GM20431 (cell line): ENCODE measurements around the gene CILP.
"Not testable (repeated sequence)": the region's sequence is repeated elsewhere in the genome, so short reads cannot be mapped to it uniquely, and the experiment has no call there.

ENCODE experiments used
- in situ Hi-C: fragments of 300-500 bp; cut with MseI, MboI; formaldehyde crosslinking; loops from one replicate; pipeline ENCODE4 v1.15.0; 2020; ENCODE audit warnings: low sequenced_read_pairs; ENCODE audit not compliant: unreplicated experiment

CILP gene

GRCh38 chr15:65210770-65211481 is at the start of gene CILP:
CILP (minus strand) TSS chr15:65211473; CDS start chr15:65209755, 1,718 bp downstream.
- in situ Hi-C loops = no loop called here

- in situ Hi-C loops = no loop called here
Measured at GRCh38 chr15:65260968-65261367, 49.7 kb upstream of the CILP start.

- in situ Hi-C loops = no loop called here
Measured at GRCh38 chr15:65259367-65259797, 48.1 kb upstream of the CILP start.

GRCh38 chr15:65258375-65259262 is 47.3 kb upstream of the CILP start:
- in situ Hi-C loops = no loop called here

GRCh38 chr15:65255486-65256140 is 44.3 kb upstream of the CILP start:
- in situ Hi-C loops = no loop called here

- in situ Hi-C loops = no loop called here
Measured at GRCh38 chr15:65254758-65255157, 43.5 kb upstream of the CILP start.

GRCh38 chr15:65254356-65254755 is 43.1 kb upstream of the CILP start:
- in situ Hi-C loops = no loop called here

- in situ Hi-C loops = no loop called here
Measured at GRCh38 chr15:65249641-65250040, 38.4 kb upstream of the CILP start.

- in situ Hi-C loops = no loop called here
Measured at GRCh38 chr15:65248511-65249255, 37.4 kb upstream of the CILP start.

GRCh38 chr15:65246939-65247338 is 35.7 kb upstream of the CILP start:
- in situ Hi-C loops = no loop called here

GRCh38 chr15:65246026-65246714 is 34.9 kb upstream of the CILP start:
- in situ Hi-C loops = no loop called here

GRCh38 chr15:65245096-65245856 is 34.0 kb upstream of the CILP start:
- in situ Hi-C loops = no loop called here

GRCh38 chr15:65244638-65245037 is 33.4 kb upstream of the CILP start:
- in situ Hi-C loops = no loop called here

- in situ Hi-C loops = not testable (repeated sequence)
Measured at GRCh38 chr15:65236443-65236842, 25.2 kb upstream of the CILP start.

GRCh38 chr15:65233696-65234095 is 22.4 kb upstream of the CILP start:
- in situ Hi-C loops = no loop called here

GRCh38 chr15:65232520-65232919 is 21.2 kb upstream of the CILP start:
- in situ Hi-C loops = no loop called here

- in situ Hi-C loops = no loop called here
Measured at GRCh38 chr15:65231306-65231705, 20.0 kb upstream of the CILP start.

GRCh38 chr15:65226901-65227300 is 15.6 kb upstream of the CILP start:
- in situ Hi-C loops = not testable (repeated sequence)

GRCh38 chr15:65226221-65226620 is 14.9 kb upstream of the CILP start:
- in situ Hi-C loops = no loop called here
